GM12891 (cell line): ENCODE measurements around the gene CFAP46.
"Not testable (repeated sequence)": the region's sequence is repeated elsewhere in the genome, so short reads cannot be mapped to it uniquely, and the experiment has no call there.

ENCODE experiments used
- DNase-seq: peaks from one replicate; pipeline ENCODE4 v3.0.0; 2011; ENCODE audit warnings: low spot score; ENCODE audit not compliant: insufficient read length
- FAIRE-seq: peaks from 2 replicates; lab custom pipeline; 2011; peaks lifted over from hg19 to GRCh38; lab: Jason Lieb, UNC
- PAX5 ChIP-seq: IDR thresholded peaks from 2 replicates; pipeline ENCODE4 v1.6.1; 2011; ENCODE audit warnings: low read length, moderate library complexity, mild to moderate bottlenecking; ENCODE audit not compliant: insufficient read depth, severe bottlenecking
- POLR2A ChIP-seq: IDR thresholded peaks from 2 replicates; pipeline ENCODE4 v1.6.1; 2011; ENCODE audit warnings: low read depth, low read length, control low read depth
- POLR2AphosphoS5 ChIP-seq: IDR thresholded peaks from 2 replicates; pipeline ENCODE4 v1.6.1; 2011; ENCODE audit warnings: low read depth, low read length, control low read depth
- POU2F2 ChIP-seq: IDR thresholded peaks from 2 replicates; pipeline ENCODE4 v1.6.1; 2011; ENCODE audit warnings: low read depth, mild to moderate bottlenecking, control low read depth, low read length, moderate library complexity
- SPI1 ChIP-seq: IDR thresholded peaks from 2 replicates; pipeline ENCODE4 v1.6.1; 2011; ENCODE audit warnings: low read depth, low read length, control low read depth
- TAF1 ChIP-seq: IDR thresholded peaks from 2 replicates; pipeline ENCODE4 v1.6.1; 2011; ENCODE audit warnings: low read depth, low read length, control low read depth

Gene CFAP46

DNA sequence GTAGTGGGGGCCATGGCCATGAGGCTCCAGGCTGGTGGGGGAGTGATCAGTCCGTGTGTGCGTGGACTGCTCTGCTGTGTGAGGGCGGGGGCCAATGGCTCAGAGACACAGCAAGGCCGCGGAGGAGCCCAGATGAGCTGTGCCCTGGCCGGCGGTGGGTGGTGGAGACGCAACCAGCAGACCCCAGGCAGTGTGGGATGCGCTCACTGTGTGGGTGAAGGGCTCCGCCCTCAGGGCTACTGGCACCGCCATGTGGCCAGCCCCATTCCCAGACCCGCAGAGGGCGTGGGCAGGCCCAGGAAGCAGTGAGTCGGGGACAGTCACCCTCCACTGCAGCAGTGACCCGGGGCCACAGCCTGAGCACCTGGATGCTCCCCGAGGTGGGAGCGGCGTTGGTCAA, 165.5 kb downstream of the CFAP46 start:
- DNase-seq (no peak), FAIRE-seq (no peak)
- TF ChIP-seq POLR2AphosphoS5 (no peak), PAX5 (no peak), POLR2A (no peak), POU2F2 (no peak)

DNA sequence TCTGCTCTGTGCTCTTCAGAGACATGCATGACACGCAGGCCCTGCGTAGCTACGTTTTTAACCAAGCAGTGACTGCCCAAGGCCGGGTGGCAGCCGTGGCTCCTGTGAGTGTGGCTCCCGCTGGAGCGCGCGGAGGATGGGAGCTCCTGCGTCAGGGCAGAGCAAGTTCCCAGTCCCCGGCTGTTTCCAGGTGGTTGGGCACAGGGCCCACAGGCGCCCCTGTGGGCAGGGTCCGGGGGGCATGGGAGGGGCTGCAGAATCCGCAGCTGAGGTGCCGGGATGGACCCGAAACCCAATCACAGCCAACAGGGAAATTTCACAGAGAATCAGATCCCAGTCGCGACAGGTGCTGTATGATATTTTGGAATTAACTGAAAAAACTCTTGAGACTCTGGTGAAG, 166.2 kb downstream of the CFAP46 start:
- TF ChIP-seq POLR2A (no peak), POLR2AphosphoS5 (no peak), POU2F2 (no peak), PAX5 (no peak), TAF1 (no peak), SPI1 (no peak)
- DNase-seq (no peak), FAIRE-seq (no peak)

DNA sequence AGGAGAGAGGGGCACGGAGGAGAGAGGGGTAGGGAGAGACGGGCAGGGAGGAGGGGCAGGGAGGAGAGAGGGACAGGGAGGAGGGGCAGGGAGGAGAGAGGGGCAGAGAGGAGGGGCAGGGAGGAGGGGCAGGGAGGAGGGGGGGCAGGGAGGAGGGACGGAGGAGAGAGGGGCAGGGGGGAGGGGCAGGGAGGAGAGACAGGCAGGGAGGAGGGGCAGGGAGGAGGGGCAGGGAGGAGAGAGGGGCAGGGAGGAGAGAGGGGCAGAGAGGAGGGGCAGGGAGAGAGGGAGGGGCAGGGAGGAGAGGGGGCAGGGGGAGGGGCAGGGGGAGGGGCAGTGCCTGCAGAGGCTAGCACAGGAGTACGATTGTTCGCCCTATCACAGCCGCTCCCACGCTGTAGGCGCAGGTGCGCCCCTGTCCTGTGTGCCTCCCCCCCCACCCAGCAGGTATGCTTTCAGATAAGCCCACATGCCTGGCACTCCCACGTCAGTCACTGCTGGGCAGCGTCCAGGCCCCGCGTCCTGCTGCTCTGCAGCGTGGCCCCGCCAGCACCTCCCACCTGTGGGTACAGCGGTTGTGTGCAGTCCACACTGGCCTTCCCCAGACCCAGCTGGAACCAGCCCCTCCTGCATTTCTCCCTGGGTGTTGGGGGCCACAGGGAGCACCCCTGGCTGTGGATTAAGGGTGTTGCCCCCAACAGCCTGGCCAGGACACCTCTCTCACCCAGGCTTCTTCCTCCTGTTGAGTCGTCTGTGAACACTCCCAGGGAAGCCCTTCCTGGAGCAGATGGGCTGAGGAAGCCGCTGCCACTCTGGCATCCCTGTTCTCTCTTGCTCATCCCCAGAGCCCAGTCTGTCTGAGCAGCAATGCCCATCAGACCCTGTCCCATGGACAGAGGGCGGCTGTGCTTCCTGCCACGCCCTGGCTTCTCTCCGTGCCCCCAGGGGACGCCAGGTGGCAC, 167.2 kb downstream of the CFAP46 start:
- FAIRE-seq, result no peak
- TF ChIP-seq TAF1 (no peak), POLR2AphosphoS5 (no peak), POLR2A (no peak), SPI1 (no peak), POU2F2 (no peak)
- no peak for DNase-seq

DNA sequence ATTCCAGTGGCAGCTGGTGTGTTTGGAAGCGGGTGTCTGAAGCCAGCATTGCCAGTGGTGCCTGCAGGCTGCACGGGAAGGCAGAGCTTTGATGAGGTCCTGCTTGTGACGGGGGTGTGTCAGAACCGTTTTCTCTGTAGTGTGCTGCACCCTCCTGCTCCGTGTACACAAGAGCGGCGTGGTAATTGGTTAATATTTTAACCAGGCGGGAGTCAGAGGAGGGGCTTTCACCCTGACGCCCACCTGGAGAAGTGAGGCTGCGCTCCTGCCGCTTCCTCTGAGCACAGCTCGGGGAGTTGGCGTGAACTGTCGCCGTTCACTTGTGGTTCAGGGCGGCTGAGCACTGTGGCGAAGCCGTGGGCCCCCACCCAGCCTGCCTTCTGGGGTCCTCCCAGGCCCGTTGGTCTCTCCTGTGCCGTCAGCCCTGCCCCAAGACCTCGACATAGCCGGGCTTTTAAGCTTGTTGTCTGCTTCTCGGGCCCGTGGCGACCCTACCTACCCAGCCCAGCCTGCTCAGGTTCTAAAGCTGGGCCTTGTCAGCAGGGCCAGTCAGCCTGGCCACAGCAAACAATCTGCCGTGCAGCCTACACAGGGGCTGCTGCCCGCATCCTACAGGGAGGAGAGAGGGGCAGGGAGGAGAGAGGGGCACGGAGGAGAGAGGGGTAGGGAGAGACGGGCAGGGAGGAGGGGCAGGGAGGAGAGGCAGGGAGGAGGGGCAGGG, 168.0 kb downstream of the CFAP46 start:
- TF ChIP-seq POU2F2 (no peak), POLR2AphosphoS5 (no peak), TAF1 (no peak), PAX5 (no peak), POLR2A (no peak), SPI1 (no peak)
- no peak for FAIRE-seq
- DNase-seq, result no peak

DNA sequence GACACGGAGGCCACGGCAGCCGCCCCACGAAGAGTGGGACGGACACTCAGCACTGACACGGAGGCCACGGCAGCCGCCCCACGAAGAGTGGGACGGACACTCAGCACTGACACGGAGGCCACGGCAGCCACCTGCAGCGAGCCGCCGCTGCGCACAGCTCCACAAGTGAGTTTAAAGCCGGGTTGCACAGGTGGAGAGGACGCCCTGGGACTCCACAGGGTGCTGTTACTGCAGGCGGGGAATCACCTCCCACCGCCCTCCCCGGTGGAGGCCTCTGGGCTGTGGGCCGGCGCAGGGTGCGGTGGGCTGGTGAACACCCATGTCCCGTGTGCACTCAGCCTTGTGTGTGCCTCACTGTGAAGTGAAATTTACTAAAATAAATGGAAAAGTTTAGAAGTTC, 169.6 kb downstream of the CFAP46 start:
- FAIRE-seq, DNase-seq: not testable (repeated sequence)

DNA sequence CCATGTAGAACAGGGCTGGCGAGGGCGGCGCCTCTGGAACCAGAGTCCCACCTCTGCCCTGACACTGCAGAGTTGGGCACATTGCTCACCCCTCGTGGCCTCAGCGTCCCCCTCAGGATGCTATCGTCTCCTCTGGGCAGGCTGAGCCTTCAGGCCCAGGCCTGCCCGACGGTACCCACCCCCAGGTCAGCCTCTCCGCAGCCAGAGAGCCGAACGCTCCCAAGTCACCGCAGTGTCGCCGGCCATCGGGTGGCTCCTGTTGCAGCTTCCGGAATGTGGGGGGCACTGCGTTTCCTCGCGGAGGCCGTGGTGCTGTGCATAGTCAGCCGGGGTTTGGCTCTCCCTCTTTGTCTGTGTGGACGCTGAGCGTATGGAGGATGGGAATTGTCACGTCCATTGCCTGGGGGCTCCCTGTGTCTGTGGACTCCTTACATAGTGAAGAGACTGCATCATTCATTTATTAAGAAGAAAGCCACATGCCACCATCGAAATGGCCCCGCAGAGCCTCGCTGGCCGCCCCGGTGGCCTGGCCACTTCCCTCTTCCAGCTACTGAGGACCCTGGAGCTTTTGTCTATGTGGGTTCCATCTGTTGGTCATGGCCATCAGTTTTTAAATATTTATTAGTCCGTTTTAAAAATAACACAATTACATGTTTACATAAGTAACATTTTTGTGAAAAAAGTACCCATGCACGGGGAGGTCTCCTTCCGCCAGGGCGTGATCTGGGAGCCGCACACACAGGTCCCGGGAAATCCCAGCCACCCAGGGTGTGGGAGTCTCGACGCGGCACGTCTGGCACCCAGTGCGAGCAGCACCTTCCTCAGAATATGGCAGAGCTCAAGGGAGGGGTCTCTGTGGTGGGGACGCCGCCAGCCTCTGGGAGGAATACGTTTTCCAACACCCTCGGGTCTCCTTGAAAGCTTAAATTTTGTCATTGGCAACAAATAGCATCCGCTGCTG, 172.0 kb downstream of the CFAP46 start:
- FAIRE-seq (no peak), DNase-seq (no peak)
- TF ChIP-seq POLR2AphosphoS5, result no peak
- no peak for TF ChIP-seq TAF1
- TF ChIP-seq PAX5, result no peak
- no peak for TF ChIP-seq POLR2A
- no peak for TF ChIP-seq SPI1
- no peak for TF ChIP-seq POU2F2

DNA sequence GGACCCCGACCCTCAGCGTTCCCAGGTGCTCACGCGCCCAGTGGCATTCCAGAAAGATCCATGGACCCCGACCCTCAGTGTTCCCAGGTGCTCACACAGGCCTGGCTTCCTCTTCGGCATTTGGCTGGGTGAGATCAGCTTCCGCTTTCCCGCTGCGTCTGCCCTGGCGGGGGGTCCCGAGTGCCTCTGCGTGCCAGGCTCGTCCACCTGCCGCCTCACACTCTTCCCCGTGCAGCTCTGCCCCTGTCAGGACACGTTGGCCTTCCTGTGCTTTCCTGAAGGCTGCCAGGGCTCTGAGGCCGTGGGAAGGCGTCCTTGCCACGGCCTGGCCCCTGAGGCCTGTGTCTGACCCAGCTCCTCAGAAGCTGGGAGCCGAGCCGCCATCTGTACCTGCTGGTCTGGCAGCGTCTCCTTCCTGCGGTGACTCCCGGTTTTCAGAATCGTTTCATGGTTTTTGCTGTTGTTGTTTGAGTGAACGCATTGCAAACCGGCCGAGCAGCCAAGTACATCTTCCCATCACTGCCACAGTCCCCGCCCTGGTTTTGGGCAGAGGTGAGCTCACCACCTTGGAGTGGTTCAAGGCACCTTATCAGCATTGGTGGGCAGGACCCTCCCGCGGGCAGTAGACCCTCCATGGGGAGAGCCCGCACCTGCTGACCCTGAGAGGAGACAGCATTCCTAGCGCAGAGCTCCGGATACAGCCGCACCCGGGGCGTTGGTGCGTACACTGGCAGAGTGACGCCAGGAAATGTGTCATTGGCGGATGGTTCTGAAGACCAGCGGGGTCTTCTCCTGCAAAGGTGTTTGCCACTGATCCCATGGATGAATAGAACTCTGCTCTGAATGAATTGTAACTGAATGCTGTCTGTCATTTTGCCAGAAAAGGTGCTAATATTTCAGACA, 173.8 kb downstream of the CFAP46 start:
- FAIRE-seq, result no peak
- no peak for DNase-seq
- no peak for TF ChIP-seq TAF1
- no peak for TF ChIP-seq POLR2A
- no peak for TF ChIP-seq POU2F2
- no peak for TF ChIP-seq PAX5
- no peak for TF ChIP-seq POLR2AphosphoS5
- TF ChIP-seq SPI1, result no peak

DNA sequence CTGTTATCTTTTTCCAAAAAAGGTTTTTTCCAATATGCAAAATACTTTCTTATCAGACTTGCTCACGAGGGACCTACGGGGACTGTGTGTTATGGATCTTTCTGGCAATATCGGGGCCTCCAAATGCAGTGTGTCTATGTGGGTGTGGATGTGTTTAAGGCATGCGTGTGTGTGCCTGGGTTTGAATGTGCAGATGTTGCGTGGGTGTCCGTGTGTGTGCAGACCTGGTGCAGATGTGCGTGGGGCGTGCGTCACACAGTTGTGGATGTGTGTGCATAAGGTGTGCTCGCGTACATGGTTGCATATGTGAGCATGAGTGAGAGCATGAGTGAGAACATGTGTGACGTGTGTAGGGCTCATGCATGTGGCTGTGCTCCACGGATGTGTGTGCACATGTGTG, 176.1 kb downstream of the CFAP46 start:
- no peak for DNase-seq
- no peak for TF ChIP-seq SPI1
- TF ChIP-seq TAF1, result no peak
- no peak for TF ChIP-seq POU2F2
- no peak for TF ChIP-seq POLR2AphosphoS5
- no peak for TF ChIP-seq PAX5
- TF ChIP-seq POLR2A, result no peak
- no peak for FAIRE-seq

DNA sequence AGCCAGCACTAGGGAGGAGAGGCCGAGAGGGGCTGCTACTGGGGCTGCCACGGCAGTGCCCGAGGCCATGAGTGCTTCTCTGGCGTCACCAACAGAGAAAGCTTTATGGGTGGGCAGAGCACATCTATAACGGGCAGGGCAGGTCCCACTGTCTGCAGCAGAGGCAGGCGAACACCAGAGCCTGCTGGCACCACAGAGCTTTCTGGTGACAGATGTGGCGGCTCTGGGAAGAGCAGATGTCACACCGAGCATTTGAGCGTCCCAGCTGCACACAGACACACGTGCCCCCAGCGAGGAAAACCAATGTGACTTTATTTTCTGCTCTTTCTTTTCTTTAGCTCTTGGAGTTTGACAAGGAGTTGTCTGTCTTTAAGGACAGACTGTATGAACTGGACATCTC, 176.9 kb downstream of the CFAP46 start:
- TF ChIP-seq POLR2AphosphoS5 (no peak), POU2F2 (no peak), SPI1 (no peak), POLR2A (no peak), TAF1 (no peak), PAX5 (no peak)
- DNase-seq, result no peak

More for the DNA sequence above, 176.9 kb downstream of the CFAP46 start:
- no peak for FAIRE-seq
